A549 (cell line): ENCODE measurements around the gene CHD8. TPM values are rescaled to one million over a fixed set of nuclear protein-coding genes. Genes with fewer than 3 reads are reported as not detected.

ENCODE experiments used
- ATAC-seq, 2 experiments: fragments of 200-7000 bp in 1 of 2; fragments of >200 bp in 1 of 2; cut with Nextera tagmentation in 1 of 2; cut with Tn5 transposase in 1 of 2; 3 replicates each; pipeline versions ENCODE4 v1.8.0 to v1.9.1; 2018 to 2020; ENCODE audit warnings: mild to moderate bottlenecking in 1 of 2, moderate library complexity in 1 of 2
- CTCF ChIA-PET: fragments of 300-600 bp; sonication (Branson Sonifier 250); formaldehyde crosslinking; extraction: SDS; loops from one replicate; lab custom pipeline; 2021; ENCODE audit warnings: antibody characterized with exemption, inconsistent platforms; lab: Yijun Ruan, JAX
- POLR2A ChIA-PET: fragments of 350-600 bp; formaldehyde crosslinking; extraction: SDS; loops from one replicate; lab custom pipeline; 2021; ENCODE audit warnings: antibody characterized with exemption, inconsistent platforms; lab: Yijun Ruan, JAX
- DNase-seq, 2 experiments: peaks; one replicate each; pipeline versions ENCODE4 v3.0.0 to v3.0.0-alpha.2; 2011 to 2016; ENCODE audit warnings: low read depth in 1 of 2, low spot score in 1 of 2
- FAIRE-seq: peaks from 2 replicates; lab custom pipeline; 2011; peaks lifted over from hg19 to GRCh38; lab: Jason Lieb, UNC
- H3K27ac ChIP-seq, 2 experiments: fragments of >200 bp; sonication (Bioruptor Twin); formaldehyde crosslinking; 3 replicates each; pipeline ENCODE4 v1.5.1; 2016 to 2017
- H3K4me1 ChIP-seq: fragments of >200 bp; sonication (Bioruptor Twin); formaldehyde crosslinking; 3 replicates; pipeline ENCODE4 v1.6.1; 2016
- H3K4me2 ChIP-seq: fragments of >200 bp; sonication (Bioruptor Twin); formaldehyde crosslinking; 3 replicates; pipeline ENCODE4 v1.6.1; 2016
- H3K4me3 ChIP-seq: fragments of >200 bp; sonication (Bioruptor Twin); formaldehyde crosslinking; 3 replicates; pipeline ENCODE4 v1.5.1; 2016
- H3K9me3 ChIP-seq: fragments of >200 bp; sonication (Bioruptor Twin); formaldehyde crosslinking; 3 replicates; pipeline ENCODE4 v1.6.1; 2016
- BCL3 ChIP-seq: fragments of >200 bp; sonication (Bioruptor Twin); formaldehyde crosslinking; IDR thresholded peaks from 3 replicates; pipeline ENCODE4 v1.6.1; 2016
- BHLHE40 ChIP-seq: IDR thresholded peaks from 2 replicates; pipeline ENCODE4 v1.6.1; 2012; ENCODE audit warnings: low read depth, low read length, inconsistent platforms
- CBX8 ChIP-seq: fragments of 200-600 bp; sonication (generic); IDR thresholded peaks from 2 replicates; pipeline ENCODE4 v1.6.1; 2016
- CHD4 ChIP-seq: fragments of 200-600 bp; sonication (generic); IDR thresholded peaks from 2 replicates; pipeline ENCODE4 v1.6.1; 2016; ENCODE audit warnings: antibody characterized with exemption, mild to moderate bottlenecking, borderline replicate concordance
- E2F6 ChIP-seq: IDR thresholded peaks from 2 replicates; pipeline ENCODE4 v1.6.1; 2012; ENCODE audit warnings: low read depth, borderline replicate concordance
- ELK1 ChIP-seq: fragments of 150-350 bp; IDR thresholded peaks from 2 replicates; pipeline ENCODE4 v1.6.1; 2014; ENCODE audit warnings: low read depth, mild to moderate bottlenecking, low read length
- FOSL2 ChIP-seq, 2 experiments: fragments of 450-650 bp in 1 of 2; fragments of >200 bp in 1 of 2; sonication (Bioruptor Twin) in 1 of 2; formaldehyde crosslinking; IDR thresholded peaks; 2 replicates each; pipeline versions ENCODE4 v1.5.0 to v1.6.1; 2016 to 2020; ENCODE audit warnings: mild to moderate bottlenecking in 1 of 2, moderate library complexity in 1 of 2
- HOXA7 ChIP-seq: fragments of 250-450 bp; sonication (Bioruptor Pico); IDR thresholded peaks from 2 replicates; pipeline ENCODE4 v1.5.0; 2020; ENCODE audit warnings: mild to moderate bottlenecking, moderate library complexity
- MAFK ChIP-seq: fragments of 450-650 bp; IDR thresholded peaks from 2 replicates; pipeline ENCODE4 v1.6.1; 2014; ENCODE audit not compliant: partially characterized antibody
- POLR2A ChIP-seq: IDR thresholded peaks from 2 replicates; pipeline ENCODE4 v1.6.1; 2012; ENCODE audit warnings: mild to moderate bottlenecking, low read length
- RAD21 ChIP-seq, 2 experiments: fragments of >200 bp in 1 of 2; sonication (Bioruptor Twin) in 1 of 2; formaldehyde crosslinking in 1 of 2; IDR thresholded peaks in 1 of 2; conservative IDR thresholded peaks in 1 of 2; 2 replicates in 1 of 2; 3 replicates in 1 of 2; pipeline ENCODE4 v1.6.1; 2012 to 2018; ENCODE audit warnings: inconsistent platforms in 1 of 2
- RFX5 ChIP-seq: fragments of 450-650 bp; IDR thresholded peaks from 2 replicates; pipeline ENCODE4 v1.7.1; 2014; ENCODE audit warnings: antibody characterized with exemption, mild to moderate bottlenecking, moderate library complexity
- SREBF2 ChIP-seq: fragments of 450-650 bp; IDR thresholded peaks from 2 replicates; pipeline ENCODE4 v1.6.1; 2014; ENCODE audit warnings: mild to moderate bottlenecking, moderate library complexity
- TFCP2L1 ChIP-seq: fragments of 250-450 bp; sonication (Bioruptor Pico); IDR thresholded peaks from 2 replicates; pipeline ENCODE4 v1.5.0; 2021; ENCODE audit warnings: mild to moderate bottlenecking
- TP53 ChIP-seq: fragments of 250-450 bp; sonication (Bioruptor Pico); IDR thresholded peaks from 2 replicates; pipeline ENCODE4 v1.5.0; 2021; ENCODE audit warnings: mild to moderate bottlenecking, moderate library complexity
- WGBS: methylation state at CpG from one replicate; pipeline ENCODE4 v1.1.6; 2017; ENCODE audit errors: missing lambda C conversion rate; 5-methylcytosine and 5-hydroxymethylcytosine counted together
- polyA plus RNA-seq, 4 experiments: library from polyadenylated mRNA; depleted of rRNA in 3 of 4; stranded (reverse); fragments of >200 nt; fragmentation: RNase III in 1 of 4; extraction: RNeasy Plus Mini Kit Qiagen cat#74134 plus additional on column Dnase treatment in 1 of 4; gene quantifications; 2 replicates in 3 of 4; 3 replicates in 1 of 4; pipeline ENCODE4 v1.2.3, GENCODE V29; 2011 to 2017
- TF ChIP-seq, protein P1 (sequence below): fragments of 250-450 bp; sonication (Bioruptor Pico); IDR thresholded peaks from 2 replicates; pipeline ENCODE4 v1.5.0; 2021; ENCODE audit warnings: mild to moderate bottlenecking, moderate library complexity, borderline replicate concordance
- TF ChIP-seq, protein P2 (sequence below): IDR thresholded peaks from 2 replicates; pipeline ENCODE4 v1.6.1; 2012

The CHD8 gene
- polyA plus RNA-seq, 2 of the 4 experiments (the other 2 are of a cell fraction): 28.5 to 36.8 TPM

GRCh38 chr14:21476523-21476924 lies 20.6 kb upstream of the CHD8 start:
- CTCF ChIA-PET: interaction anchor here (0.5 to 5.7 kb wide), 16 partner anchors 8 to 372 kb away, joined by 3 to 66 read pairs (median 5); partner anchors contain the start of genes CHD8 and METTL3
- no peak for FAIRE-seq

DNA sequence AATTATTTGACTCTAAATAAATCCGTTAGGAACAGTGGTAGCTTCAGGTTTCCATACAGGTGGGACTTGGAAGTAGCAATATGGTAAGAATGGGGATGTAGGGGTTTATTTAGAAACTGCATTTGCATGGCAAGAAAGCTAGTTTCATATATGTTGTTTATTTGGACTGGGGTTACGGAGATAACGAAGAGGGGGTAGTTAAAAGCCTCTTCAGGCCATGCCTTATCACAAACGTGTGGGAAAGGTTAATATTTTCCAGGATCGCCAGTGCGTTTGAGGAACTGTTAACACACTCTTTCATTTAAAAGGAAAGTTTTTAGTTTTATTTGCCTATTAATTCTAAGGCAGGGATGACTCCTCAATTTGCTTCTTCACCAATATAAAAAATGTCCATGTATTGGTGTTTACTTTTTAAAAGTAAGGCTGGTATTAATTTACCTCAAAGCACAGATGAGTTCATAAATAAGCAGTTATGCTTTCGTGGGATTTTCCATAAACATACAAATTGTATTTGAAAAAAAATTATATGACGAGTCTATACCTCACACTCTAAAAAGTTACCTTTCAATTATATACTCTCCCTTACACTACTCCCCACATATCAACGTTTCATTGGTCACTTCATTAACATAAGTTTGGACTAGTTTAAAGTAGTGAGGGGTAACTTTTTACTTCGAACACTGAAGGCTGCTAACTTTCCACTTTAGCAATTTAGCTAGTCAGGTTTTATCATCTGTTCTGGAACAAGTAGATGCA lies 20.0 kb upstream of the CHD8 start:
- Histone ChIP-seq H3K4me1 (peaks cover 12% of the 10 kb centered on the region), H3K9me3 (no peaks in the 10 kb centered on the region), H3K27ac (peak overlapping the region; percentile 71 to 91), H3K4me2 (peak overlapping the region; percentile 87), H3K4me3 (peak overlapping the region; percentile 78)
- TF ChIP-seq ELK1 (no peak), MAFK (no peak), FOSL2 (IDR thresholded peaks at IDR 0.05) (no peak), FOSL2 (CRISPR knock-in tag; IDR thresholded peaks at IDR 0.05) (no peak), BHLHE40 (no peak), TFCP2L1 (no peak), E2F6 (no peak), BCL3 (no peak), RFX5 (no peak), TP53 (CRISPR knock-in tag) (no peak), RAD21 (conservative IDR thresholded peaks at IDR 0.05 in 1 of 2, IDR thresholded peaks at IDR 0.05 in 1 of 2) (no peak), CHD4 (no peak), SREBF2 (no peak), CBX8 (no peak)
- TF ChIP-seq, protein P1, sequence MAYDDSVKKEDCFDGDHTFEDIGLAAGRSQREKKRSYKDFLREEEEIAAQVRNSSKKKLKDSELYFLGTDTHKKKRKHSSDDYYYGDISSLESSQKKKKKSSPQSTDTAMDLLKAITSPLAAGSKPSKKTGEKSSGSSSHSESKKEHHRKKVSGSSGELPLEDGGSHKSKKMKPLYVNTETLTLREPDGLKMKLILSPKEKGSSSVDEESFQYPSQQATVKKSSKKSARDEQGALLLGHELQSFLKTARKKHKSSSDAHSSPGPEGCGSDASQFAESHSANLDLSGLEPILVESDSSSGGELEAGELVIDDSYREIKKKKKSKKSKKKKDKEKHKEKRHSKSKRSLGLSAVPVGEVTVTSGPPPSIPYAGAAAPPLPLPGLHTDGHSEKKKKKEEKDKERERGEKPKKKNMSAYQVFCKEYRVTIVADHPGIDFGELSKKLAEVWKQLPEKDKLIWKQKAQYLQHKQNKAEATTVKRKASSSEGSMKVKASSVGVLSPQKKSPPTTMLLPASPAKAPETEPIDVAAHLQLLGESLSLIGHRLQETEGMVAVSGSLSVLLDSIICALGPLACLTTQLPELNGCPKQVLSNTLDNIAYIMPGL (CRISPR knock-in tag): no peak
- TF ChIP-seq, protein P2, sequence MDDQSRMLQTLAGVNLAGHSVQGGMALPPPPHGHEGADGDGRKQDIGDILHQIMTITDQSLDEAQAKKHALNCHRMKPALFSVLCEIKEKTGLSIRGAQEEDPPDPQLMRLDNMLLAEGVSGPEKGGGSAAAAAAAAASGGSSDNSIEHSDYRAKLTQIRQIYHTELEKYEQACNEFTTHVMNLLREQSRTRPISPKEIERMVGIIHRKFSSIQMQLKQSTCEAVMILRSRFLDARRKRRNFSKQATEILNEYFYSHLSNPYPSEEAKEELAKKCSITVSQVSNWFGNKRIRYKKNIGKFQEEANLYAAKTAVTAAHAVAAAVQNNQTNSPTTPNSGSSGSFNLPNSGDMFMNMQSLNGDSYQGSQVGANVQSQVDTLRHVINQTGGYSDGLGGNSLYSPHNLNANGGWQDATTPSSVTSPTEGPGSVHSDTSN: no peak
- WGBS: 40% methylated on average over 10 of the region's 10 CpGs
- no peak for FAIRE-seq
- peak; percentile 7 to 23 for ATAC-seq
- ChIA-PET CTCF (interaction anchor here (0.6 to 5.7 kb wide), 13 partner anchors 7 to 35 kb away, joined by 3 to 66 read pairs (median 7); partner anchors contain the start of genes CHD8 and METTL3), POLR2A (interaction anchor here (0.6 to 2.0 kb wide), 6 partner anchors 9 to 50 kb away, joined by 3 to 13 read pairs (median 4); partner anchors contain the start of genes CHD8 and SALL2)
- no peak for DNase-seq

More at GRCh38 chr14:21476523-21476924, 20.6 kb upstream of the CHD8 start:
- H3K9me3 ChIP-seq: no peaks in the 10 kb centered on the region
- H3K4me2 ChIP-seq: peak overlapping the region; percentile 87
- 1% methylated on average over 16 of the region's 27 CpGs for WGBS
- no peak for TF ChIP-seq TP53 (CRISPR knock-in tag)
- TF ChIP-seq POLR2A: peak; percentile 42
- no peak for TF ChIP-seq HOXA7 (CRISPR knock-in tag)
- TF ChIP-seq, all 56 proteins: peak for 1
- ATAC-seq: peak; percentile 86 to 87
- peak overlapping the region; percentile 71 to 91 for H3K27ac ChIP-seq
- H3K4me3 ChIP-seq: peak overlapping the region; percentile 78
- POLR2A ChIA-PET: interaction anchor here (0.6 to 2.0 kb wide), 6 partner anchors 10 to 50 kb away, joined by 3 to 13 read pairs (median 4); partner anchors contain the start of genes CHD8 and SALL2
- peak in 1 of 2 experiments; percentile 72 for DNase-seq
- H3K4me1 ChIP-seq: peaks cover 12% of the 10 kb centered on the region
